GM19395 (cell line): ENCODE data around the gene CORIN.

Experiments
- ATAC-seq: cut with Tn5 transposase; IDR thresholded peaks from one replicate; pipeline ENCODE4 v1.9.1; 2021; ENCODE audit warnings: mild to moderate bottlenecking, moderate library complexity; ENCODE audit not compliant: unreplicated experiment

Gene CORIN

GRCh38 chr4:47646372-47646771 is 191.5 kb downstream of the CORIN start:
- no peak for ATAC-seq

- ATAC-seq: no peak
Measured at GRCh38 chr4:47643845-47644244, 194.0 kb downstream of the CORIN start.

- ATAC-seq: no peak
Measured at GRCh38 chr4:47642985-47643760, 194.7 kb downstream of the CORIN start.

GRCh38 chr4:47642191-47642830 is 195.6 kb downstream of the CORIN start:
- no peak for ATAC-seq

- ATAC-seq: no peak
Measured at GRCh38 chr4:47641755-47642154, 196.1 kb downstream of the CORIN start.

DNA sequence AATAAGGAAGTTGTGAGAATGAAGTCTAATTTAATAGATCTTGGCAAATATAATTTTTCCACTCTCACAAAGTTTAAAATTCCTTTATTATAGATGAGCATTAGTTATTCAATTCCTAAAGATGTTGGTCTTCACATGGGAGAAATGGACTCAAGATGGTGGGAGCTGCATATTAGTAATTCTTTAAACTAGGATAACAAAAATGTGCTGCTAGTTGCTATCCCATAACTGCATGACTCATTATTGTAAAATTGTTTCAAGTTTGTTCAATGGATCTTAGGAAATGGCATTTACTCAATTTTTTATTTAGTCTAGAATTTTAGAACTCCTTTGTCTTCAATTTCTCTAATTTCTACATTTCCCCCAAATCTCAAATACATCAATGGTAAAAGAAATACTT is 197.0 kb downstream of the CORIN start:
- ATAC-seq: no peak

- no peak for ATAC-seq
Measured at GRCh38 chr4:47639531-47639930, 198.3 kb downstream of the CORIN start.

DNA sequence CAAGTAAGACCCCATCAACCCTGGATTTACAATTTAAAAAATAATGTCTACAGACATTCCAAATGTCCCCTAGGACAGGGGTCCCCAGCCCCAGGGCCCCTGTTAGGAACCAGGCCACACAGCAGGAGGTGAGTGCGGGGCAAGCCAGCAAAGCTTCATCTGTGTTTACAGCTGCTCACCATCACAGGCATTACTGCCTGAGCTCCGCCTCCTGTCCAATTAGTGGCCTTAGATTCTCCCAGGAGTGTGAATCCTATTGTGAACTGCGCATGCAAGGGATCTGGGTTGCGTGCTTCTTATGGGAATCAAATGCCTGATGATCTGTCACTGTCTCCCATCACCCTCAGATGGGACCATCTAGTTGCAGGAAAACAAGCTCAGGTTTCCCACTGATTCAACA is 206.7 kb downstream of the CORIN start:
- no peak for ATAC-seq

GRCh38 chr4:47624031-47624441 is 213.8 kb downstream of the CORIN start:
- ATAC-seq: no peak

- no peak for ATAC-seq
Measured at GRCh38 chr4:47621181-47621580, 216.7 kb downstream of the CORIN start.

- no peak for ATAC-seq
Measured at GRCh38 chr4:47619691-47620090, 218.2 kb downstream of the CORIN start.

DNA sequence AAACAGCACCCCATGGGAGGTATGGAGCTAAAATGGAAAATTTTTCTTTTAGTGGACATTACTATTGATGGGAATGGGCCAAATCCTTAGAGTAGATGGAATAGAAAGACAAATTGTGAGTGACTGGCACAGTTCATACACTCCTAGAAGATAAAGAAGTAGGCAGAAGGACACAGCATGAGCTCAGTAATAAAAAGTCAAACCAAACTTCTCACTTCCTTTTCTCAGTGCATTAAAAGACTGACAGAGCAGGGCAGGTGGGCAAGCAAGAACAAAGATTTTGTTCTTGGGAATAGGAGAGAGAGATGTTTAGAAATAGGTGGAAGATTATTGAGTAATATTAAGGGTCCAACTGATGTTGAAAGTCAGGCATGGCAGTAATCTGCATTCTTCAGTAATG is 220.3 kb downstream of the CORIN start:
- ATAC-seq: peak; percentile 88

DNA sequence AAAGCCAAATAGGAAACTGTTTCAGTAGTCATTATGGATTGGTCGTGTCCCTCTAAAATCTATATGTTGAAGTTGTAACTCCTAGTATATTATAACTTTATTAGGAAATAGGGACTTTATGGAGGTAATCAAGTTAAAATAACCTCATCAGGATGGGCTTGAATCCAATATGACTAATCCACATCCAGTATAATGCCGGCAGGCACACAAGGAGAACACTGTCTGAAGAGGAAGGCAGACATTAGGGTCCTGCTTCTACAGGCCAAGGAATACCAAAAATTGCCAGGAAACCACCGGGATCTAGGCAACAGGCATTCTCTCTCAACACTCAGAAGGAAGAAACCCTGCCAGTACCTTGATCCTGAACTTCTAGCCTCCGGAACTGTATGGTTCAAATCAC is 222.5 kb downstream of the CORIN start:
- ATAC-seq: no peak

DNA sequence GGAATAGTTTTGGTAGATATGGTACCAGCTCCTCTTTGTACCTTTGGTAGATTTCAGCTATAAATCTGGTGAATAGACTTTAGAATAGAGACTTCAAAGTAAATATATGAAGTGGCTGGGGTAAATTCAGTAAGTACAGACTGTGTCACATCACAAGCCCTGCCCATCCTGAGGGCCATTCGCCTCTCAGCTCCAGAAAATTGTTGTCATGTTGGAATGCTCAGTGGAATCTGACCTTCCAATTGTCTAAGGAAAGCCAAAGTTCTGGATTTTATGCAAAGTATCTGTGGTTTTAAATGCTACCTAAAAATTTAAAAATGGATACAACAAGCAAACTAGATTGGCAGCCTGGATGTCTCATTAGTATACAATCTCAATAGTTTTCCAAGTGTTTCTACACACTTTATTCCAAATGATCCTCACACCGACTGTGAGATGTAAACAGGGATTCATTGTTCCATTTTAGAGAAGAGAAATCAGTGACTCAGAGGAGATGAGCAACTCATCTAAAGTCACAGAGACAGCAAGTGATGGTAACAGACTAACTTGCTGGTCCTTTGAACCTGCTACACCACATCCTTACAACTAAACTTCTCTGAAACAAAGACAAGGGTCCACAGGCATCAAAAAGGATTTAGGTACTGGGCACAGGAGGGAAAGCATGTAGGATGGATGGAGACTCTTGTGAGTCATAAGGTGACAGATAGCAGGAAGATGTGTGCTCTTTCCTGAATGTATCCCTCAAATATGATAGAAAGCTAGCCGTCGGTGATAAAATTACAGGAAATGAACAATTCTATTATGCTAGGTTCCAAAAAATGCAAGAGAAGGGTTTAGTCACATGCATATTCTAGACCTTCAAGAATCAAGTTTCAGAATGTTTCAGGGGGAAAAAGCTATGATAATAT is 225.5 kb downstream of the CORIN start:
- no peak for ATAC-seq

- ATAC-seq: no peak
Measured at GRCh38 chr4:47606482-47606881, 231.4 kb downstream of the CORIN start.

DNA sequence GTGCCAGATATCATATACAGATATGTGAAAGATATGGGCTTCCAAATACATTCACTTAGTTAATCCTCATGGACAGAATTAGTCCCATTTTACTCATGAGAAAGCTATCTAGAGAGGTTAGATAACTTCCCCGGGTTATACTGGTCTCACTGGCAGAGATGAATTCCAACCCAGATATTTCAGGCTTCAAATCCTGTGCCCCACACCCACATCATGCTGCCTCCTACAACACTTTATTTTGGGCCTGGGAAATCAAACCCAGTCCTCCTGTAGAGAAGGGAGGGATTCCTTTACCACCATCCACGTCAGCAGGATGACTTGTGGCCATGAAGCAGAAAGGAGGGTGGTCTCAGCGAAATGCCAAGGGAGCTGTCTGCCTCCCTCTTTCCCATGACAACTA is 239.0 kb downstream of the CORIN start:
- ATAC-seq: no peak

DNA sequence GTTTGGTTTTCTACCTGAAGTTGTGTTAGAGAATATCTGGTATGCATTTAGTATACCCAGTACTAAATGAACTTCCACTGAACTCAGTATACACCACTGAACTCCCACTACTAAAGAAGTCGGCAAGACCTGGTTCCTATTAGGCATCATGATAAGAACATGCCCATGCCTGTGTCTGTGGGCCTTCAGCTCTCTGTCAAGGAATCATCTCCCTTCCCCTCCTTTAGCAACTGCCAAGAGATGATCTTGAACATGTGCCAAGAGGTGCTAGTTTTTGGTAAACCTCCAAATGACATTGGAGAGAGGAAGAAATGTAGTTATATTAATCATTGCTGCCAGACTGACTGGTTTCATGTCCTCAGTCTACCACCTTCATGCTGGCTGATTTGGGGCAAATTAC is 239.5 kb downstream of the CORIN start:
- no peak for ATAC-seq

DNA sequence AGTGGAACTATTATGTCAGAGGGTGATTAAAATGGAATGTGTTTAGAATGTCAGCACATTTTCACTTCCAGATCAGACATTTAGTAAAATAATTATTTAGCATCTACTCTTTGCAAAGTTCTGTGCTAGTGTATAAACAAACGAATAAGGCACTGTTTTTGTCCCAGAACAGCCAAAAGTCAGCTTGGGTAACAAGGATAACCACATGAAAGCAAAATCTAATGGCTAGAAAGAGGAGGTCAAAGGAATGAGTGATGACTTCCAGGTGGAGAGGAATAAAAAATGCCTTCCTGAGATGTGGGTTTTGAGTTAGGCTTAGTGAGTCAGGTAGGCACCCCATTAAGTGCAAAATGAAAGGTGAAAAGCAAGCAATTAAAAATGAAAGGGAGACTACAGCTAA is 240.2 kb downstream of the CORIN start:
- no peak for ATAC-seq

DNA sequence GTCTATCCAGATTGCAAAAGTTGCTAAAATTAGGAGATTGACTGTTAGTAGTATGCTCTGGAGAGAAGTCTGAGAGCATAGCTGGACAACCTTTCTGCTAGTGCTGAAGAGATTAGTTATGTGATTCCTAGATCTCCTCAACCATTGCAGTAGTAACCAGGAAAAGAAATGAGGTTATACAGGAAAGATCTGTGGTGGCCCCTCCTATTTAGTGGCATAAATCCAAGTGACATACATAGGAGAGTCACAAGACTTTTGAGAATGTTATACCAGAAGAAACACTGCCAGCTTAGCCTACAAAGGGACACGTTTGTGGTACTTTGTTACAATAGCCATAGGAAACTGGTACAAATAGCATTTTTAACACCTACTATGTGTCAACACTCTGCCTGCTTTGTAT is 247.5 kb downstream of the CORIN start:
- no peak for ATAC-seq

DNA sequence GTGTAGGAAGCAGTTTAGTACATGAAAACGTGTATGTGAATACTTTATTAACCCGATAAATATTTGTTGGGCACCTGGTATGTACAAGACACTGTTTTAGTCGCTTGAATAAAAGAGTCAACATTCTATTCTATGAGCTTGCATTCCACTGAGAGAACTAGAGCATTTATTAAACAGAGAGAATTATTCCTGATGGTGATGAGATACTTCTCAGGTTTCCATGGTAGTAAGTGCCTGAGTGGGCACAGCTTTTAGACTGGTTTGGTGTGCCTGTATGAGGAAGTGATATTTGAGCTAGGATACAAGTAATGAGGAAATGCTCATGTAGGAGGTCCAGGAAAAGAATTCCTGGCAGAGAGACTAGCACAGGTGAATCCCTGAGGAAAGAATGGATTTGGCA is 258.6 kb downstream of the CORIN start:
- ATAC-seq: no peak

GRCh38 chr4:47577779-47578553 is 259.9 kb downstream of the CORIN start:
- no peak for ATAC-seq
